RWPE2 (cell line): Measurements from ENCODE around the gene PROP1.

Source experiments
- ATAC-seq: fragments of 200-7000 bp; cut with Tn5 transposase; 3 replicates; pipeline ENCODE4 v1.9.1; 2021; ENCODE audit warnings: low read depth
- DNase-seq: peaks from one replicate; pipeline ENCODE4 v3.0.0-alpha.2; 2020; ENCODE audit warnings: low spot score
- H3K27ac ChIP-seq: fragments of 450-650 bp; 2 replicates; pipeline ENCODE4 v1.5.1; 2017; ENCODE audit warnings: mild to moderate bottlenecking; ENCODE audit not compliant: poor library complexity, severe bottlenecking
- H3K27me3 ChIP-seq: fragments of 250-450 bp; sonication (Bioruptor Pico); 2 replicates; pipeline ENCODE4 v1.5.1; 2021; ENCODE audit warnings: mild to moderate bottlenecking, moderate library complexity; ENCODE audit not compliant: insufficient read depth, poor library complexity, severe bottlenecking
- H3K36me3 ChIP-seq: fragments of 250-450 bp; sonication (Bioruptor Pico); 2 replicates; pipeline ENCODE4 v1.5.1; 2020; ENCODE audit warnings: low read depth, mild to moderate bottlenecking, moderate library complexity
- H3K4me1 ChIP-seq: fragments of 250-450 bp; sonication (Bioruptor Pico); 2 replicates; pipeline ENCODE4 v1.5.1; 2021; ENCODE audit warnings: mild to moderate bottlenecking, moderate library complexity; ENCODE audit not compliant: insufficient read depth, poor library complexity, severe bottlenecking
- H3K4me3 ChIP-seq: fragments of 250-450 bp; sonication (Bioruptor Pico); 2 replicates; pipeline ENCODE4 v1.5.1; 2021; ENCODE audit warnings: mild to moderate bottlenecking, moderate library complexity; ENCODE audit not compliant: severe bottlenecking
- H3K9me3 ChIP-seq: fragments of 250-450 bp; sonication (Bioruptor Pico); 2 replicates; pipeline ENCODE4 v1.5.1; 2021; ENCODE audit warnings: mild to moderate bottlenecking, moderate library complexity; ENCODE audit not compliant: severe bottlenecking
- CTCF ChIP-seq: fragments of 450-650 bp; IDR thresholded peaks from one replicate; pipeline ENCODE4 v1.5.1; 2017; ENCODE audit warnings: mild to moderate bottlenecking, moderate library complexity; ENCODE audit not compliant: poor library complexity, severe bottlenecking

The PROP1 gene

GRCh38 chr5:177983763-177984583, 12.1 kb downstream of the PROP1 start:
- Histone ChIP-seq H3K4me1 (no peaks in the 10 kb centered on the region), H3K27me3 (peaks cover 16% of the 10 kb centered on the region), H3K4me3 (no peak overlapping the region), H3K9me3 (no peaks in the 10 kb centered on the region), H3K36me3 (no peaks in the 10 kb centered on the region), H3K27ac (no peak overlapping the region)
- no peak for DNase-seq
- TF ChIP-seq CTCF: no peak
- no peak for ATAC-seq

GRCh38 chr5:177982956-177983355, 13.1 kb downstream of the PROP1 start:
- Histone ChIP-seq H3K4me3 (no peak overlapping the region), H3K4me1 (no peaks in the 10 kb centered on the region), H3K9me3 (no peaks in the 10 kb centered on the region), H3K27ac (no peak overlapping the region), H3K36me3 (no peaks in the 10 kb centered on the region), H3K27me3 (peaks cover 14% of the 10 kb centered on the region)
- TF ChIP-seq CTCF: no peak
- ATAC-seq (no peak), DNase-seq (no peak)

GRCh38 chr5:177982072-177982727, 13.8 kb downstream of the PROP1 start:
- ATAC-seq: peak; percentile 17; the same call in 1 of the 3 replicates
- Histone ChIP-seq H3K9me3 (no peaks in the 10 kb centered on the region), H3K36me3 (no peaks in the 10 kb centered on the region), H3K4me3 (no peak overlapping the region), H3K4me1 (no peaks in the 10 kb centered on the region), H3K27me3 (peaks cover 14% of the 10 kb centered on the region), H3K27ac (no peak overlapping the region)
- DNase-seq: no peak
- peak; percentile 4 for TF ChIP-seq CTCF

- Histone ChIP-seq H3K4me1 (no peaks in the 10 kb centered on the region), H3K36me3 (no peaks in the 10 kb centered on the region), H3K27me3 (peaks cover 10% of the 10 kb centered on the region), H3K27ac (no peak overlapping the region), H3K4me3 (no peak overlapping the region), H3K9me3 (no peaks in the 10 kb centered on the region)
- ATAC-seq: no peak
- no peak for DNase-seq
- TF ChIP-seq CTCF: no peak
Measured at GRCh38 chr5:177981296-177982071, 14.6 kb downstream of the PROP1 start.
